MM.1S (cell line): ENCODE data around the gene SAAL1.

Experiments
- DNase-seq: peaks from one replicate; pipeline ENCODE4 v3.0.0-alpha.2; 2015
- H2AFZ ChIP-seq: fragments of 300-600 bp; sonication (generic); 2 replicates; pipeline ENCODE4 v1.6.0; 2016; ENCODE audit warnings: antibody characterized with exemption, low read length
- H3F3A ChIP-seq: fragments of 300-600 bp; sonication (generic); 2 replicates; pipeline ENCODE4 v1.6.1; 2016; ENCODE audit warnings: mild to moderate bottlenecking, antibody characterized with exemption, low read length, moderate library complexity, mixed read lengths; ENCODE audit not compliant: insufficient read depth
- H3K27ac ChIP-seq: fragments of 300-600 bp; sonication (generic); 2 replicates; pipeline ENCODE4 v1.5.1; 2016; ENCODE audit warnings: mild to moderate bottlenecking, low read length
- H3K27me3 ChIP-seq: fragments of 300-600 bp; sonication (generic); replicated peaks from 2 replicates; pipeline ENCODE4 v1.6.0; 2016; ENCODE audit warnings: low read length; ENCODE audit not compliant: insufficient read depth
- H3K36me3 ChIP-seq: fragments of 300-600 bp; sonication (generic); replicated peaks from 2 replicates; pipeline ENCODE4 v1.6.1; 2016; ENCODE audit warnings: mild to moderate bottlenecking, low read length, mixed read lengths; ENCODE audit not compliant: insufficient read depth
- H3K4me1 ChIP-seq: fragments of 300-600 bp; sonication (generic); 2 replicates; pipeline ENCODE4 v1.6.1; 2016; ENCODE audit warnings: low read length, mixed read lengths
- H3K4me2 ChIP-seq: fragments of 300-600 bp; sonication (generic); 2 replicates; pipeline ENCODE4 v1.6.0; 2016; ENCODE audit warnings: low read depth, low read length
- H3K4me3 ChIP-seq: fragments of 300-600 bp; sonication (generic); 2 replicates; pipeline ENCODE4 v1.5.1; 2016; ENCODE audit warnings: low read length, mixed read lengths
- H3K79me2 ChIP-seq: fragments of 300-600 bp; sonication (generic); 2 replicates; pipeline ENCODE4 v1.6.1; 2016; ENCODE audit warnings: mixed run types, low read length, mixed read lengths
- H3K9ac ChIP-seq: fragments of 300-600 bp; sonication (generic); 2 replicates; pipeline ENCODE4 v1.6.1; 2016; ENCODE audit warnings: low read length, mixed read lengths
- H3K9me2 ChIP-seq: fragments of 300-600 bp; sonication (generic); replicated peaks from 2 replicates; pipeline ENCODE4 v1.6.1; 2016; ENCODE audit warnings: mild to moderate bottlenecking, low read length, mixed read lengths; ENCODE audit not compliant: insufficient read depth
- H3K9me3 ChIP-seq: fragments of 300-600 bp; sonication (generic); replicated peaks from 2 replicates; pipeline ENCODE4 v1.6.1; 2016; ENCODE audit warnings: mild to moderate bottlenecking, low read length, mixed read lengths; ENCODE audit not compliant: insufficient read depth
- H4K20me1 ChIP-seq: fragments of 300-600 bp; sonication (generic); 2 replicates; pipeline ENCODE4 v1.6.1; 2016; ENCODE audit warnings: mild to moderate bottlenecking, low read length, moderate library complexity, mixed read lengths; ENCODE audit not compliant: insufficient read depth
- EZH2 ChIP-seq: fragments of 300-600 bp; sonication (generic); optimal IDR thresholded peaks from 2 replicates; pipeline ENCODE3; 2017; ENCODE audit warnings: low read depth, mild to moderate bottlenecking, antibody characterized with exemption, low read length, mixed read lengths
- EZH2phosphoT487 ChIP-seq: fragments of 300-600 bp; sonication (generic); IDR thresholded peaks from 2 replicates; pipeline ENCODE4 v1.6.1; 2018; ENCODE audit warnings: antibody characterized with exemption, low read length
- TF ChIP-seq, protein P1 (sequence below): fragments of 300-600 bp; sonication (generic); IDR thresholded peaks from 2 replicates; pipeline ENCODE4 v1.5.1; 2016; ENCODE audit warnings: antibody characterized with exemption, low read length, mixed read lengths

SAAL1 gene

GRCh38 chr11:18093959-18094358 is 11.9 kb downstream of the SAAL1 start:
- no peak overlapping the region for H2AFZ ChIP-seq
- H3F3A ChIP-seq, result no peaks in the 10 kb centered on the region
- H3K4me1 ChIP-seq, result no peaks in the 10 kb centered on the region
- H3K27ac ChIP-seq, result no peak overlapping the region
- no peaks in the 10 kb centered on the region for H3K9me2 ChIP-seq
- no peaks in the 10 kb centered on the region for H3K27me3 ChIP-seq
- no peaks in the 10 kb centered on the region for H3K9me3 ChIP-seq
- peaks cover 12% of the 10 kb centered on the region; the same call in 1 of the 2 replicates for H3K79me2 ChIP-seq
- no peak overlapping the region for H3K4me3 ChIP-seq
- no peaks in the 10 kb centered on the region for H4K20me1 ChIP-seq
- no peak for DNase-seq
- H3K36me3 ChIP-seq, result peaks cover 4% of the 10 kb centered on the region; the same call in 1 of the 2 replicates
- H3K4me2 ChIP-seq, result no peak overlapping the region
- TF ChIP-seq, protein P1, sequence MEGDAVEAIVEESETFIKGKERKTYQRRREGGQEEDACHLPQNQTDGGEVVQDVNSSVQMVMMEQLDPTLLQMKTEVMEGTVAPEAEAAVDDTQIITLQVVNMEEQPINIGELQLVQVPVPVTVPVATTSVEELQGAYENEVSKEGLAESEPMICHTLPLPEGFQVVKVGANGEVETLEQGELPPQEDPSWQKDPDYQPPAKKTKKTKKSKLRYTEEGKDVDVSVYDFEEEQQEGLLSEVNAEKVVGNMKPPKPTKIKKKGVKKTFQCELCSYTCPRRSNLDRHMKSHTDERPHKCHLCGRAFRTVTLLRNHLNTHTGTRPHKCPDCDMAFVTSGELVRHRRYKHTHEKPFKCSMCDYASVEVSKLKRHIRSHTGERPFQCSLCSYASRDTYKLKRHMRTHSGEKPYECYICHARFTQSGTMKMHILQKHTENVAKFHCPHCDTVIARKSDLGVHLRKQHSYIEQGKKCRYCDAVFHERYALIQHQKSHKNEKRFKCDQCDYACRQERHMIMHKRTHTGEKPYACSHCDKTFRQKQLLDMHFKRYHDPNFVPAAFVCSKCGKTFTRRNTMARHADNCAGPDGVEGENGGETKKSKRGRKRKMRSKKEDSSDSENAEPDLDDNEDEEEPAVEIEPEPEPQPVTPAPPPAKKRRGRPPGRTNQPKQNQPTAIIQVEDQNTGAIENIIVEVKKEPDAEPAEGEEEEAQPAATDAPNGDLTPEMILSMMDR, result no peak
- TF ChIP-seq EZH2phosphoT487, result no peak
- no peak for TF ChIP-seq EZH2
- no peak overlapping the region for H3K9ac ChIP-seq

- H3K4me3 ChIP-seq, result no peak overlapping the region
- no peaks in the 10 kb centered on the region for H3K79me2 ChIP-seq
- no peak overlapping the region for H3K27ac ChIP-seq
- H3K27me3 ChIP-seq, result no peaks in the 10 kb centered on the region
- no peaks in the 10 kb centered on the region for H3F3A ChIP-seq
- H2AFZ ChIP-seq, result no peak overlapping the region
- H3K36me3 ChIP-seq, result peaks cover 4% of the 10 kb centered on the region; the same call in 1 of the 2 replicates
- TF ChIP-seq, protein P1, result no peak
- TF ChIP-seq EZH2phosphoT487, result no peak
- TF ChIP-seq EZH2, result no peak
- no peak overlapping the region for H3K9ac ChIP-seq
- no peak overlapping the region for H3K4me2 ChIP-seq
- no peaks in the 10 kb centered on the region for H3K9me2 ChIP-seq
- no peak for DNase-seq
- H3K4me1 ChIP-seq, result no peaks in the 10 kb centered on the region
- no peaks in the 10 kb centered on the region for H4K20me1 ChIP-seq
- H3K9me3 ChIP-seq, result no peaks in the 10 kb centered on the region
Observed at GRCh38 chr11:18091731-18092130, 14.2 kb downstream of the SAAL1 start.

- no peak overlapping the region for H3K4me2 ChIP-seq
- H3K36me3 ChIP-seq, result peaks cover under 1% of the 10 kb centered on the region; the same call in 1 of the 2 replicates
- TF ChIP-seq EZH2phosphoT487 (no peak), EZH2 (no peak)
- TF ChIP-seq, protein P1, result no peak
- DNase-seq, result no peak
- H4K20me1 ChIP-seq, result no peaks in the 10 kb centered on the region
- H3K9me3 ChIP-seq, result no peaks in the 10 kb centered on the region
- no peaks in the 10 kb centered on the region for H3K4me1 ChIP-seq
- no peaks in the 10 kb centered on the region for H3K79me2 ChIP-seq
- H2AFZ ChIP-seq, result no peak overlapping the region
- no peak overlapping the region for H3K9ac ChIP-seq
- H3K9me2 ChIP-seq, result no peaks in the 10 kb centered on the region
- H3F3A ChIP-seq, result no peaks in the 10 kb centered on the region
- H3K27me3 ChIP-seq, result no peaks in the 10 kb centered on the region
- no peak overlapping the region for H3K4me3 ChIP-seq
- no peak overlapping the region for H3K27ac ChIP-seq
Observed at GRCh38 chr11:18088966-18089365, 16.9 kb downstream of the SAAL1 start.
